SH-SY5Y (cell line): Measurements from ENCODE around the gene CACNA2D2.

Source experiments
- GATA2 ChIP-seq: IDR thresholded peaks from 2 replicates; pipeline ENCODE4 v1.6.1; 2011; ENCODE audit warnings: mild to moderate bottlenecking, low read depth, low read length
- GATA3 ChIP-seq: IDR thresholded peaks from 2 replicates; pipeline ENCODE4 v1.6.1; 2011; ENCODE audit warnings: low read depth, mild to moderate bottlenecking, low read length, moderate library complexity

CACNA2D2 gene

GRCh38 chr3:50396502-50396901 is 106.9 kb downstream of the CACNA2D2 start:
- TF ChIP-seq GATA2 (no peak), GATA3 (no peak)

GRCh38 chr3:50395070-50395860 is 108.2 kb downstream of the CACNA2D2 start:
- TF ChIP-seq GATA2, result no peak
- no peak for TF ChIP-seq GATA3

GRCh38 chr3:50393061-50393460 is 110.4 kb downstream of the CACNA2D2 start:
- TF ChIP-seq GATA2 (no peak), GATA3 (no peak)

- no peak for TF ChIP-seq GATA2
- TF ChIP-seq GATA3, result no peak
Observed at GRCh38 chr3:50392101-50392715, 111.2 kb downstream of the CACNA2D2 start.

GRCh38 chr3:50390508-50391224 is 112.8 kb downstream of the CACNA2D2 start:
- no peak; the same call in 1 of the 2 replicates for TF ChIP-seq GATA2
- TF ChIP-seq GATA3, result no peak

GRCh38 chr3:50389414-50389767 is 114.0 kb downstream of the CACNA2D2 start:
- no peak for TF ChIP-seq GATA2
- no peak for TF ChIP-seq GATA3

- TF ChIP-seq GATA2 (no peak), GATA3 (no peak)
Observed at GRCh38 chr3:50388720-50389413, 114.6 kb downstream of the CACNA2D2 start.

- TF ChIP-seq GATA2 (no peak), GATA3 (no peak)
Observed at GRCh38 chr3:50388016-50388719, 115.3 kb downstream of the CACNA2D2 start.

- TF ChIP-seq GATA3 (no peak), GATA2 (peak; percentile 42; the same call in 1 of the 2 replicates)
Observed at GRCh38 chr3:50385754-50386153, 117.7 kb downstream of the CACNA2D2 start.

DNA sequence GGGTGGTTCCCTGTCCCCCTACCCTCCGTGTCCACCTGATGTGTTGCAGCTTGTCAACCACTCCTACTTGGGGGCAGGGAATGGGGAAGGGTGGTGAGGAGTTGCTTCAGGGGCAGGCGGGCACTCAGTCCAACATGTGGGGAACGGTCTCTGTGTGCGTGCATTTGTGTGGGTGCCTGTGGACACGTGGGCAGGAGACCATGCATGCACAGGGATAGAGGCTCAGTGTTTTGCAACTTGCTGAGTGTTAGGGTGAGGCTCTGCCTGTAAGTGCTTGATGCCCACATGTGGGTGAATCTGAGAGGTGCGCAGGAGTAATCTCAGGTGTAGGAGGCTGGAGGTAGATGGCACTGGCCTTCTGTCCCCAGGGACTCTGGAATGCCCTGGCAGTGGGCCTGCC is 119.7 kb downstream of the CACNA2D2 start:
- TF ChIP-seq GATA3 (no peak), GATA2 (no peak)

DNA sequence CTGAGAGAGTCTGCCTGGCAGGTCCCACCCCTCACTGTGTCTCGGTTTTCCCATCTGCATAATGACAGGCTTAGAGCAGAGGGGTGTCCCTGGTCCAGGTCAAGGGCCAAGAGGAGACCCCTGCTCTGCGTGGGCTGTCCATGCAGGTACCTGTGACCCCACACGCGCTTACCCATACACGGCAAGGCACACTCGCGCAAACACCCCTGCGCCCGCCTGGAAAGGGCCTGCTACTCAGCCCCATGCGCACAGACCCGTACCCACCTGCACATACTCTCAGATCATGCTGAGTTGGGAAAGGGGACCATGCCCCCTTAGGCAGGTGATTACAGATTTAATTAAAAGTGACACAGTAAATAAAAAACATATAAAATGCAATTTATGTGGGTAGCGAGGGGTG is 120.7 kb downstream of the CACNA2D2 start:
- TF ChIP-seq GATA2, result no peak
- TF ChIP-seq GATA3, result no peak

GRCh38 chr3:50381383-50381782 is 122.1 kb downstream of the CACNA2D2 start:
- TF ChIP-seq GATA2 (peak; percentile 74), GATA3 (no peak)

- TF ChIP-seq GATA3 (no peak), GATA2 (peak; percentile 97)
Observed at GRCh38 chr3:50380405-50381085, 122.9 kb downstream of the CACNA2D2 start.

DNA sequence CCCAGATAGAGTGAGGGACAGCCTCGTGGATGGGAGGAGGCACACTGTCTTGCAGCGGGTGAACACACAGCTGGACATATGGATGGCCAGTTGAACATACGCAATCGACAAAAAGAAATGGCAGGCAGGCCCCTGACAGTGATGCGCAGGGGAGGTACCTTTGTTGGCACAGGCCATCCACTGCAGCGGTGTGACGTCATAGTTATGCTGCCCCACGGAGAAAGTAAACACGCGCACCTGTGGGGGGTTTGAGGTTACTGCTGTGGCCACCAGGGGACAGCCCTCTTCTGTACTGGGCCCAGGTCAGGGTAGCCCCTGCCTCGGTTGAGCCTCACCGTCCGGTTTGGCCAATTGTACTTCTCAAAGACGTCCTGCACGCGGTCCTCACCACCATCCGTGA is 124.7 kb downstream of the CACNA2D2 start:
- TF ChIP-seq GATA2, result no peak
- no peak for TF ChIP-seq GATA3
